ENCODE data around the gene DHX9.

GRCh38 chr1:182794676-182795201, 44.4 kb upstream of the DHX9 start:
- TF ChIP-seq CTCF (conservative IDR thresholded peaks at IDR 0.05 in 1 of 2, IDR thresholded peaks at IDR 0.05 in 1 of 2; ENCODE audit: low read depth in 1 of 2, low read length in 2 of 2) = no peak
- no peak for TF ChIP-seq EZH2 (IDR thresholded peaks at IDR 0.05; ENCODE audit: low read length, missing control alignments)
